ENCODE results near the gene STX2.

GRCh38 chr12:130856088-130856487 is 17.0 kb upstream of the STX2 start:
- TF ChIP-seq CTCF (IDR thresholded peaks at IDR 0.05) (no peak), EP300 (IDR thresholded peaks at IDR 0.05; ENCODE audit: low read depth) (no peak), POLR2A (IDR thresholded peaks at IDR 0.05) (no peak)
